Stimulated activated CD8-positive, alpha-beta memory T cell treated with anti-CD3 and anti-CD28 coated beads, Interleukin-2, amount 100 ng/mL, for 48 hours (primary cell): ENCODE data around the gene EIPR1.
"Not testable (repeated sequence)": the region's sequence is repeated elsewhere in the genome, so short reads cannot be mapped to it uniquely, and the experiment has no call there.

Experiments used
- DNase-seq, 2 donors: peaks; one replicate each; pipeline ENCODE4 v3.0.0-alpha.2; 2020; ENCODE audit warnings: low read depth in 2 of 2

The EIPR1 gene

GRCh38 chr2:3212984-3213383, 164.6 kb downstream of the EIPR1 start:
- DNase-seq: no peak

GRCh38 chr2:3212061-3212362, 165.6 kb downstream of the EIPR1 start:
- DNase-seq: no peak

- no peak for DNase-seq
Measured at GRCh38 chr2:3211256-3212060, 166.2 kb downstream of the EIPR1 start.

- no peak for DNase-seq
Measured at GRCh38 chr2:3210257-3210656, 167.4 kb downstream of the EIPR1 start.

GRCh38 chr2:3209258-3209657, 168.4 kb downstream of the EIPR1 start:
- no peak for DNase-seq

GRCh38 chr2:3208591-3208990, 169.0 kb downstream of the EIPR1 start:
- DNase-seq: no peak

- no peak for DNase-seq
Measured at GRCh38 chr2:3208179-3208578, 169.4 kb downstream of the EIPR1 start.

GRCh38 chr2:3207091-3207491, 170.5 kb downstream of the EIPR1 start:
- no peak for DNase-seq

GRCh38 chr2:3205845-3206244, 171.8 kb downstream of the EIPR1 start:
- no peak for DNase-seq

GRCh38 chr2:3204031-3204821, 173.4 kb downstream of the EIPR1 start:
- DNase-seq: no peak

- DNase-seq: no peak
Measured at GRCh38 chr2:3203497-3204019, 174.1 kb downstream of the EIPR1 start.

- DNase-seq: no peak
Measured at GRCh38 chr2:3202926-3203325, 174.7 kb downstream of the EIPR1 start.

- DNase-seq: no peak
Measured at GRCh38 chr2:3201281-3201680, 176.3 kb downstream of the EIPR1 start.

GRCh38 chr2:3200420-3200939, 177.1 kb downstream of the EIPR1 start:
- no peak for DNase-seq

- DNase-seq: no peak
Measured at GRCh38 chr2:3199627-3200345, 177.8 kb downstream of the EIPR1 start.

GRCh38 chr2:3198671-3199192, 178.9 kb downstream of the EIPR1 start:
- DNase-seq: not testable (repeated sequence)

GRCh38 chr2:3198119-3198518, 179.5 kb downstream of the EIPR1 start:
- no peak for DNase-seq

GRCh38 chr2:3197308-3197707, 180.3 kb downstream of the EIPR1 start:
- DNase-seq: no peak

GRCh38 chr2:3196716-3197115, 180.9 kb downstream of the EIPR1 start:
- no peak for DNase-seq

- DNase-seq: no peak
Measured at GRCh38 chr2:3195641-3196476, 181.8 kb downstream of the EIPR1 start.

- no peak for DNase-seq
Measured at GRCh38 chr2:3194828-3195227, 182.8 kb downstream of the EIPR1 start.
